ENCODE results near the gene FAM78B. TPM values are rescaled to one million over a fixed set of nuclear protein-coding genes. Genes with fewer than 3 reads are reported as not detected.

The FAM78B gene
- total RNA-seq, 2 donors from 2014 or later, result 2.9 to 14.5 TPM

DNA sequence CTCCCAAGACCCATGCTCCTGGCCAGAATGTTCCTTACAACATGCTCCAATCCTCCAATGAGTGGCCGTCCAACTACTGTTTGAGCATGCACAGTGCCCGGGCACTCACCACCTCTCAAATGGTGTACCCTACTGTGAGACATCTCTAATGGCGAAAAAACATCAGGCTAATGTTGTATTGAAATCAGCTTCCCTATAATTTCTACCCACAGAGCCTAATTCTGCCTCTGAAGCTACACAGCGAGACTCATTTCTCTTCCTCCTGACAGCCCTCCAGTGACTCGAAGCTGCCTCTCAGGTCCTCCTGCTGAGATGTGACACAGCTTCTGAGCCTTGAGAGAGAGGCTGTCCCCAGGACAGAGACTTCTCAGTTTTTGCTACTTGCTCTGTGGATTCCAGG is 130.7 kb downstream of the FAM78B start:
- DNase-seq (no peak), ATAC-seq (no peak)
- Histone ChIP-seq H3K27me3 (no peaks in the 10 kb centered on the region), H3K27ac (no peak overlapping the region), H3K36me3 (replicated peaks in 1 of 2; ENCODE audit: insufficient read depth in 1 of 2, low read depth in 2 of 2) (no peaks in the 10 kb centered on the region), H3K4me3 (no peak overlapping the region), H3K4me1 (peaks cover 22% of the 10 kb centered on the region), H3K9me3 (no peaks in the 10 kb centered on the region)
- 87% methylated on average over 5 of the region's 5 CpGs for WGBS, 2 donors
- TF ChIP-seq, protein P1, sequence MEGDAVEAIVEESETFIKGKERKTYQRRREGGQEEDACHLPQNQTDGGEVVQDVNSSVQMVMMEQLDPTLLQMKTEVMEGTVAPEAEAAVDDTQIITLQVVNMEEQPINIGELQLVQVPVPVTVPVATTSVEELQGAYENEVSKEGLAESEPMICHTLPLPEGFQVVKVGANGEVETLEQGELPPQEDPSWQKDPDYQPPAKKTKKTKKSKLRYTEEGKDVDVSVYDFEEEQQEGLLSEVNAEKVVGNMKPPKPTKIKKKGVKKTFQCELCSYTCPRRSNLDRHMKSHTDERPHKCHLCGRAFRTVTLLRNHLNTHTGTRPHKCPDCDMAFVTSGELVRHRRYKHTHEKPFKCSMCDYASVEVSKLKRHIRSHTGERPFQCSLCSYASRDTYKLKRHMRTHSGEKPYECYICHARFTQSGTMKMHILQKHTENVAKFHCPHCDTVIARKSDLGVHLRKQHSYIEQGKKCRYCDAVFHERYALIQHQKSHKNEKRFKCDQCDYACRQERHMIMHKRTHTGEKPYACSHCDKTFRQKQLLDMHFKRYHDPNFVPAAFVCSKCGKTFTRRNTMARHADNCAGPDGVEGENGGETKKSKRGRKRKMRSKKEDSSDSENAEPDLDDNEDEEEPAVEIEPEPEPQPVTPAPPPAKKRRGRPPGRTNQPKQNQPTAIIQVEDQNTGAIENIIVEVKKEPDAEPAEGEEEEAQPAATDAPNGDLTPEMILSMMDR (IDR thresholded peaks at IDR 0.05), result no peak
- TF ChIP-seq POLR2A (IDR thresholded peaks at IDR 0.05), result no peak
- intact Hi-C loops (cut with DNase I), result no loop called here

DNA sequence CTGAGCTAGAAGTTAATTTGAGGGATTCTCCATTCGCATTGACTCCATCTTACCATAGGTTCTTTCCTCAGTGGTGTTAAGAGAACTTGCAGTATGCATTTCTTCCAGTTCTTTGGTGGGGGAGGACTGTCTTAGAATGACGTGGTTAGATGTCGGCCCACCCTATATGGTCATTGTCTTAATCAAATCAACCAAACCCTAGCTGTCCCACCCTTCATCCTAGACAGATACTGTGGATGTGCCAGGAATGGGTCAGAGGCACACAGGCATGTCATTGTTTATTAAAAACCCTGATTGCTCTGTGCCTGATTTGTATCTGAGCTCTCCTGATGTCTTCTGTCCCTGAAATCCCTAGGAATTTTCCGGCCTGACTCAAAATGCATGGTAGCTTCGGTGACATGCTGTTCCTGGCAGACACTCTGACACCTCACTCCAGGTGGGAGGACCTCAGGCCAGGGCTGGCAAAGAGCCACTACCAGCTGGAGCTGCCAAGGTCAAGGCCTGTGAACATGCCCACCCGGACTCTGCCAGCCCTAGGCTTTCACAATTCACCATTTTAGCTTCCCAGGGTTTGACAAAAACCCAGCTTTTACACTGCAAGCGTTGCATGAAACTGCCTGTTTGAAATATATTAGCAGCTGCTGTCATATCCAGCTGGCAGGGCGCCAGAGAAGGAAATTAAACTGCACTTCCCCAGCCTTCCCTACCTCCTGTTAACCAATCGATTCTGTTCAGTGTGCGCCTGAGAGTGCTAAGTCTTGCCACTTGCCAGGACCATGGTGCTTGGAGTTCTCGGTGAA is 134.0 kb downstream of the FAM78B start:
- H3K36me3 ChIP-seq (replicated peaks in 1 of 2; ENCODE audit: insufficient read depth in 1 of 2, low read depth in 2 of 2), result no peaks in the 10 kb centered on the region
- H3K4me1 ChIP-seq, result peaks cover 22% of the 10 kb centered on the region
- H3K4me3 ChIP-seq, result no peak overlapping the region
- DNase-seq (peak; percentile 75 to 86 (median 83)), ATAC-seq (peak; percentile 89)
- intact Hi-C loops (cut with DNase I), result no loop called here
- H3K27me3 ChIP-seq, result no peaks in the 10 kb centered on the region
- WGBS, 2 donors, result 37 to 39% methylated on average over 9 to 11 of the region's 11 CpGs
- peak overlapping the region; percentile 3 to 54 (median 44) for H3K27ac ChIP-seq
- no peak for TF ChIP-seq POLR2A (IDR thresholded peaks at IDR 0.05)
- TF ChIP-seq, protein P1 (IDR thresholded peaks at IDR 0.05), result no peak
- no peaks in the 10 kb centered on the region for H3K9me3 ChIP-seq

DNA sequence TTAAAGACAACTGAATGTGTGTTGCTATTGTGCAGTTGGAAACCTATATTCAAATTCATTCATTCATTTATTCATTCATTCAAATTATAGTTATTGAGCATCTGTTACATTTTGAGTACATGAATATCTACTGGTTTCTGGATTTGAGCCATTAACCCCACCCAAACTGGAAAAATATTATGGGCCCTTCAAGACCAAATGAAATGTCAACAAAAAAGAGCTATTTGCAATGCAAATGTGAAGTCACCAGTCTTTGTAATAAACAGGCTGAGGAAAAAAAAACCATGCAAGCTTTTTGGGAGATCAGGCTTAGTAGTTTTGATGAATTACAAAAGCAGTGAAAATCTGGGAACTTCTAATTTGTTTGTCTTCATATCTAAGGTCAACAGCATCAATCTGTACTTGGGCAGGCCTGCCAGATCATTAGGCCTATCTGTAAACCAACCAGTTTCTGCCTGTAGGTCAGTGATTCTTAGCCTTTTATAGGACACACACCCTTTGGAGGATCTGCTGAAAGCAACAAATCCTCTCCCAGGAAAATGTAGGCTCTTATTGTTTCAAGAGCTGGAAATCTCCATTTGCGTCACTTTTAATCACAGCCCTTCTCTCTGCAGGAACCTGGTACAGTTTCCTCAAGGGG is 134.7 kb downstream of the FAM78B start:
- 67 to 69% methylated on average over 1 of the region's 1 CpG for WGBS, 2 donors
- no peaks in the 10 kb centered on the region for H3K27me3 ChIP-seq
- ATAC-seq, result no peak
- H3K36me3 ChIP-seq (replicated peaks in 1 of 2; ENCODE audit: insufficient read depth in 1 of 2, low read depth in 2 of 2), result no peaks in the 10 kb centered on the region
- H3K4me3 ChIP-seq, result no peak overlapping the region
- peaks cover 22% of the 10 kb centered on the region for H3K4me1 ChIP-seq
- no peaks in the 10 kb centered on the region for H3K9me3 ChIP-seq
- peak overlapping the region in 3 of 4 donors; percentile 35 to 54 (median 53) for H3K27ac ChIP-seq
- intact Hi-C loops (cut with DNase I), result no loop called here
- peak in 2 of 4 donors; percentile 16 to 24 for DNase-seq
- TF ChIP-seq, protein P1 (IDR thresholded peaks at IDR 0.05), result no peak
- no peak for TF ChIP-seq POLR2A (IDR thresholded peaks at IDR 0.05)

DNA sequence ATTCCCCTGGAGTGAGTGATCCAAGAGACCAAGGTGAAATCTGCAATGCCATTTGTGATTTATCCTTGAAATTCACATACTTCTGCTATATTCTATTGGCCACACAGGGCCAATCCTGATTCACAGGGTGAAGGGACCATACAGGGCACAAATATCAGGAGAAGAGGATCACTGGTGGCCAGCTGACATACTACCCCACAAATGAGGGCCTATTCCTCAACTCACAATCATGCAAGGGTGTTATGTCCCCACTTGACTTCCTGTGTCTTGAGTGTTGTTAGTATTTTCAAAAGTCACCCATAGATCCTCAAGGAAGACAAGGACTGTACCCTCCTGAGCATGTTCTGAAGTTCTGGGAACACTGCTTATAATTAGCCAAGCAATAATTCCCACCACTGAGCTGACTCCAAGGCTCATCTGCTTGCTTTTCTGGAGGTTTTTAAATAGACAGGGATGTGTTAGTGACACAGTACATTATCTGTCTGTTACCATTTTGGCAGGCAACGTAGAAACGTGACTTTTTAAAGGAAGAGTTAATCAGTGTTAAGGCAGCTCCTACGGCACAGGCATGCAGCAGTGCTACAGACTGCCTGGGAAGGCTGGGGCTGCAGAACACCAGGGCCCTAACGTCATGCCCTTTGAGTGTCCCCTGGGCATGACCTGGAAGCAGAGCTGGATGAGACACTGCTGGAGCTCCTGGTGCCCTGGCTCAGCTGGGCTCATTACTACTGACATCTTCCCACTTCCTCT is 137.4 kb downstream of the FAM78B start:
- intact Hi-C loops (cut with DNase I), result no loop called here
- Histone ChIP-seq H3K36me3 (replicated peaks in 1 of 2; ENCODE audit: insufficient read depth in 1 of 2, low read depth in 2 of 2) (no peaks in the 10 kb centered on the region), H3K27ac (no peak overlapping the region), H3K9me3 (no peaks in the 10 kb centered on the region), H3K27me3 (no peaks in the 10 kb centered on the region), H3K4me1 (peaks cover 28% of the 10 kb centered on the region), H3K4me3 (no peak overlapping the region)
- DNase-seq (no peak), ATAC-seq (no peak)
- 59 to 67% methylated on average over 4 of the region's 4 CpGs for WGBS, 2 donors
- TF ChIP-seq POLR2A (IDR thresholded peaks at IDR 0.05), result no peak

DNA sequence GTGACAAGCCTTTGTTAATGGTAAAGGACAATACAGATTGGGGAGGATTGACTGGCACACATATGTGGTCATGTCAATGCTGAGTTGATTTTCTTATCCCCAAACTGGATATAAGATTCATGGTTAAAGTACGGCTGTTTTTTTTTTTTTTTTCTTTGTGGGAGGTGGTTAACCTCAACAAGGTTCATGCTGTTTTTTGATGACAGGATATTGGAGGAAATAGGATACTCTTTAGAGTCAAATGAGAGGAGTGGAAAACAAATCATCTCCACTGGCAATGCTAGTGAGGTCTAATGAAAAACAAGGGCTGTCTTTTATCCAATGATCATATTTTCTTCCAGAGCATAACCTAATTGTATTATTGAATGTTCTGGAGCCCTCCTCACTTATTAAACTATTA is 140.2 kb downstream of the FAM78B start:
- TF ChIP-seq, protein P1 (IDR thresholded peaks at IDR 0.05), result no peak
- no peak for TF ChIP-seq POLR2A (IDR thresholded peaks at IDR 0.05)
- H3K4me1 ChIP-seq, result peaks cover 6% of the 10 kb centered on the region
- 33 to 37% methylated on average over 1 of the region's 1 CpG for WGBS, 2 donors
- H3K9me3 ChIP-seq, result no peaks in the 10 kb centered on the region
- H3K4me3 ChIP-seq, result no peak overlapping the region
- H3K27me3 ChIP-seq, result no peaks in the 10 kb centered on the region
- intact Hi-C loops (cut with DNase I), result no loop called here
- ATAC-seq (no peak), DNase-seq (no peak)
- no peak overlapping the region for H3K27ac ChIP-seq
- H3K36me3 ChIP-seq (replicated peaks in 1 of 2; ENCODE audit: insufficient read depth in 1 of 2, low read depth in 2 of 2), result no peaks in the 10 kb centered on the region
